Activated naive CD4-positive, alpha-beta T cell treated with Interleukin-2 at 50 U/mL for 16 hours (primary cell): ENCODE measurements around the gene PRR23E.

Experiments used
- DNase-seq: peaks from one replicate; pipeline ENCODE4 v3.0.0-alpha.2; 2020

PRR23E gene

GRCh38 chr3:127165036-127165435, 27.9 kb upstream of the PRR23E start:
- no peak for DNase-seq

DNA sequence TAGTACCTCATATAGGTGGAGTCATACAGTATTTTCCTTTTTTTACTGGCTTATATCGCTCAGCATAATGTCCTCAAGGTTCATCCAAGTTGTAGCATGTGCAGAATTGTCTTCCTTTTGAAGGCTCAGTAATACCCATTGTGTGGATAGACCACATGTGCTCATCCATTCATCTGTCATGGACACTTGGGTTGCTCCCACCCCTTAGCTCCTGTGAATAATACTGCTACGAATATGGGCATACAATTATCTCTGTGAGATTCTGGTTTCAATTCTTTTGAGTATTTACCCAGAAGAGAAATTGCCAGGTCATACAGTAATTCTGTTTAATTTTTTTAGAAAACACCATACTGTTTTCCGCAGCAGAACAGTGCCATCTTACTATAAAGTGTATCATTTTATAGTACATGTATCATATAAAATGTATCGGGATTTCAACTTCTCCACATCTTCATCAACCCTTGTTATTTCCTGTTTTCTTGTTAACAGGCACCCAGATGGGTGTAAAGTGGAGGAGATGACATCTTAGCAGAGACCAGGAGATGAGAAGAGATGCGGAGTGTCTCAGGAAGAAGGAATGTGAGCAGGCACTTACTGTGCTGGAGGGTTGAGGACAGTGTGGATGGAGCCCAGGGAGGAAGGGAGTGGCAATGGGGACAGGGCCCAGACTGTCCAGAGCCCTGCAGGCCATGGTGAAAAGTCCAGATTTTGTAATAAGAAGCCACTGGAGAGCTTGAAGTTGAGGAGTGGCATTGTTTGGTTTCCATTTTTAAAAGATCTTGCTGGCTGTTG, 27.0 kb upstream of the PRR23E start:
- DNase-seq, result no peak

- DNase-seq, result no peak
Measured at GRCh38 chr3:127166501-127167065, 26.3 kb upstream of the PRR23E start.

DNA sequence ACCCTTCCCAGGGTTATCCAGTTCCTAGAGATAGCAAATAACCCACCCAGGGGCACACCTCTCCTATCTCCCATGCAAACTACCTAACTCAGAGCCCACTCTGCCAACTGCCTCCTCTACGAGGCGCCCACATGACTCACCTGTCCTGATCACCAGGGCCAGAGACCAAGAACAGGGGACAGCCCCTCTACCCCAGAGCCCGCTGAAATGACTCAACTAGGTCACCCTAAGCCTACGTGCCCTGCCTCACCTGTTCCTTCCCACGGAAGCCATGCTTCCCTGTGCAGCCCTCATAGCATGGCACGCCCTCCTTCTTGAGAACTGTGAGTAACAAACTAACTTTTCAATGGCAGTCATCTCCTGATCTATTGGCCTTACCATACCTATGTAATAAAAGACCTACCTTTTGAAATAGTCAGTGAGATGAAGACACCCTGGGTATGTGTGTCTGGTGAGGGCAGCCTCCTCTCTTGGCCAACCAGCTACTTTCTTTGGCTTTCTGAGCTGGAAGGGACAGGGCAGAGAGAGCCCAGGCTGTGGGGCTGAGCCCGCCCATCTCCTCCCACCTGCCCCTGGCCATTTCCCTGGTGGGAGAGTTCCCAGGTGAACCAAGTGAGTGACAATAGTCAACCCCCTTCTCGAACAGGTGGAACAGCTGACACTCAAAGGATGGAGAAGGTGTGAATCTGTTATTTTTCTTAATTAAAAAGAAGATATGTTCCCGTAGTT, 25.5 kb upstream of the PRR23E start:
- DNase-seq, result no peak

GRCh38 chr3:127168271-127168670, 24.7 kb upstream of the PRR23E start:
- DNase-seq, result no peak

- no peak for DNase-seq
Measured at GRCh38 chr3:127170814-127171213, 22.1 kb upstream of the PRR23E start.

- DNase-seq, result no peak
Measured at GRCh38 chr3:127171320-127171719, 21.6 kb upstream of the PRR23E start.

- DNase-seq, result no peak
Measured at GRCh38 chr3:127171721-127172120, 21.2 kb upstream of the PRR23E start.

DNA sequence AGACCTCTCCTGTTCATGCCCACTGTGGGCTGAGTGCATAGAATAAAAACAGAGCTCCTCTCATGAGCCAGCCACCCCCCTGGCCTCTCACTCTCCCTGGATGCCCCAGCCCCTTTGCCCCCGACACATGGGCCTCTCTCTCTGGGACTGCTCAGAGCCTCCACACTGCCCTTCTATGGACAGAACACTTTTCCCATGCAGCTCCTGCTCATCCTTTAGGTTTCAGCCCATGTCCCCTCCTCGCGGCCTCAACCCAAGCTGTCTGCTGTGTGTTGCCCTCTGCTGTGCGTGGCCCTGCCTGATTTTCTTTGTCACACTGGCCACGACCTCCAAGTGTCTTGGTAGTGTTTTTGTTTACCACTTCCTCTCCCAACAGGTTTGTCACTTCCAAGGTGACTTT, 20.7 kb upstream of the PRR23E start:
- DNase-seq, result no peak

- no peak for DNase-seq
Measured at GRCh38 chr3:127172781-127173515, 20.0 kb upstream of the PRR23E start.

- no peak for DNase-seq
Measured at GRCh38 chr3:127173516-127174166, 19.3 kb upstream of the PRR23E start.

- DNase-seq, result no peak
Measured at GRCh38 chr3:127174284-127174683, 18.6 kb upstream of the PRR23E start.

GRCh38 chr3:127174715-127175140, 18.2 kb upstream of the PRR23E start:
- DNase-seq, result no peak

- DNase-seq, result no peak
Measured at GRCh38 chr3:127175272-127175671, 17.7 kb upstream of the PRR23E start.

- DNase-seq, result no peak
Measured at GRCh38 chr3:127177226-127177625, 15.7 kb upstream of the PRR23E start.

DNA sequence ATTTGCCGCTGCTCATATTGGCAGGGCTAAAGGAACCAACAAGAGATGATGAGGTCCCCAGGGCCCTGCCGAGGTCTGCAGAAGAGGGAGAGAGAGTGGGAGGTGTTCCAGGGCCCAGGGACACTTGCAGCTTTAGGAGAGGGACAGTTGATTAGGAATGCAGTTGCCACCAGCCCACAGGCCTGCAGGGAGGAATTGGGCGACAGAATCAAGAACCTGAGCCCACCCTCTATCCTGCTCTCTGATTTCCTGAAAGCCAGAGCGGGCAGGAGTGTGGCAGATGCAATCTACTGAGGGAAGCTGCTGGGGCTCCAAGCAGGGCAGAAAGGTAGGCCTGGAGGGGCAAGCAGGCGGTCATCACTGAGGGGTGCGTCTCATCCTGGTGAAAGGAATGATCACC, 12.1 kb upstream of the PRR23E start:
- DNase-seq, result no peak

DNA sequence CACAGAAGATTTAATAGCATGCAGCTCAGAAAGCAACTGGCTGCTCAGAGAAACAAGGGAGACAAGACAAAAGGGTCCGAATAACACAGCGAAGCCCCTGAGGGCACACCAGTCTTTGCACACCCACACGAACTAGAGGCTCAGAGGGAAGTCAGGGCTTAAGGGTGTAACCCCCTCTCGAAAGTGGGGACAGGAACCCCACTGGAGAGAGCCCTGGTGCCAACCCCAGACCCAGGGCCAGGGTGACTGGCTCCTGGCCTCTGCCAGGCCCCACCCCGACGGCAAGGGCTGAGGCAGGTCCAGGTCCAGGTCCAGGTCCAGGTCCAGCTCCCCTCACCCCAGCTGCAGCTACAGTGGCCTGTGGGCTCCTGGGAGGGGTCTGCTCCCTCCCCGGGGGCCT, 10.5 kb upstream of the PRR23E start:
- no peak for DNase-seq

GRCh38 chr3:127182848-127183714, 9.8 kb upstream of the PRR23E start:
- DNase-seq, result no peak

DNA sequence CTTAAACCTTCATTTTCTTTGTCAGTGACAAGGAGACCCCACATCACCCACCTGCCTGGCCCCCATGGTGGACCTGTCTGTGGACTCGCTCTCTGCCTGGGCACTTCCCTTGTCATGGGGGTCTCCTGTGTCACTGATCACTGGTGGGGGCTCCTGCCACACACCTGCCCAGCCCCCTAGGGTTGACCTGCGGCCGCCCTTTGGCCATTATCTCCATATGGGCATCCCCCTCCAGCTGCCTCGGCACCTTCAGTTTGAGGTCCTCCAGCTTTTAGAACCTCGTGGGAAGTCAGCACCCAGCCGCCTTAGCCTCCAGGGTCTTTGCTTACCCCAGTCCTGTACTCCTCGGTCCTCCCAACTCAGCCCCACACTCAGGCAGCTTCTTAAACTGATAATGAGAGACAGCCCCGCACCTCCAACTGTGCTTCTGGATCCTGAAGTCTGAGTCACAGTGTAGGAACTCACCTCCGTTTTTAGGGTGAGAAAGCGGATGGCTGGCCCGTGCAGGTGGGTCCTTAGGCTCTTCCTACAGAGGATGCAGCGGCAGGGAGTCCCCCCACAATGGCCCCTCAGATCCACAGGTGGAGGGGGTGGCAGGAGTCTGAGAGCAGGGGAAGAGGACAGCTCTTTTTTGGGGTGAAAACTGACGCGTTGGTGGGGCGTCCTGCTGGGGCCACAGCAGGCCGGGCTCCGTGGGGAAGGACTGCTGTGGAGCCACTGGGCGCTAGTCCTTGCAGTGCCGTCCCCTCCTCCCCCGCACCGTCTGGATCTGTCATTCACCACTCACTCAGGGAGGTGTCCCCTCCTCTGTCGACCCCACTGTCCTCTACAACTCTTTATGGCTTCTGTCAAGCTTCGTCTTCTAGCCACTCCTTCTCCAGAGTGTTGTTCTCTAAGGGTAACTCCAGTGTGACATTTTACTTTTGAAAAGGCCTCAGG, 8.7 kb upstream of the PRR23E start:
- no peak for DNase-seq

- DNase-seq, result no peak
Measured at GRCh38 chr3:127184870-127185216, 8.1 kb upstream of the PRR23E start.

DNA sequence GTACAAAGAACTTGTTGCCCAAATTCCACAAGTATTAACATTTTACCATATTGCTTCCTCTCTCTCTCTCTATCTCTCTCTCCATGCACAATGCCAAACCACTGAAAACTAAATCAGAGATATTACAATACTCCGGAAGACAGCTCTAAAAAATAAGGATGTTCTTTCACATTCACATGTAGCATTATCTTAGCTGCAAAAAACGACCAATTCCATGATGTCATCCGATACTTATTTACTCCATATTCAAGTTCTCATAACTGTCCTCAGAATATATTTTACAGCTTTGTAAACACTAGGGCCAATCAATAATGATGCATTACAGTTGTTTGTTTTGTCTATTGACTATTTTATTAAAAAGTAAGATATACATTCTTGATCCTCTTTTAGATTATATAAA, 7.7 kb upstream of the PRR23E start:
- no peak for DNase-seq
